ENCODE results near the gene PRDM16. TPM values are rescaled to one million over a fixed set of nuclear protein-coding genes. Genes with fewer than 3 reads are reported as not detected.

Gene PRDM16
- total and polyA plus RNA-seq, 2 of the 13 experiments (the other 11 are each of a cell fraction or from before 2014, with no cell fraction given) = 0.15 to 0.81 TPM

DNA sequence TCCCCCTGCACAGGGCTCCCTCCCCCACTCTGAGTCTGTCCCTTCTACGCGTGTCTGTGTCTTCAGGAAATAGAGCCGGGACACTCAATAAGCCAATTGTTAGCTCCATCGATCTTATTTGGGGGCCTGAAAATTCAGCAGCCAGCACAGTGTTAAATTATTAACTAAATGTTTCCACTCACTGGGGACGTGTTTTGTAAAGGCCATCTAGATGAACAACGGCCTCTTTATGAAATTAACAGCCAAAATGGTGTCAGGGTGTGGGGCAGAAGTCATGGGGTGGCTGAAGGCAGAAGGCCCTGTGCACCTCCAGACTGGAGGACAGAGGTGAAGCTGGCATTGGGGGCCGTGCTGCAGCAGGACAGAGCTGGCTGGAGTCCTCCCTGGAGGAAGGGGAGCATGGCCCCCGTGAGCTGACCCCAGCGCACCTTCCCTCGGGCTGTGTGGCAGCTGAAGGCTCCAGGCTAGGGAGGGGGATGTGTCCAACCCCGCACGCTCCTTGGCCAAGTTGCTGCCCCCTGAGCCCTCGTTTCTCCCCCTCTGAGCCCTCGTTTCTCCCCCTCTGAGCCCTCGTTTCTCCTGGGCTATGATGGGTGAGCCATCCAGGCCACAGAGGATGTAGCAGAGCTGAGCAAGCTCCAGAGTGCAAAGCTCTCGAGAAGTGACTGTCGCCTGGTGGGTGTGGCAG lies 271.7 kb downstream of the PRDM16 start (continued):
- TF ChIP-seq, protein P1, sequence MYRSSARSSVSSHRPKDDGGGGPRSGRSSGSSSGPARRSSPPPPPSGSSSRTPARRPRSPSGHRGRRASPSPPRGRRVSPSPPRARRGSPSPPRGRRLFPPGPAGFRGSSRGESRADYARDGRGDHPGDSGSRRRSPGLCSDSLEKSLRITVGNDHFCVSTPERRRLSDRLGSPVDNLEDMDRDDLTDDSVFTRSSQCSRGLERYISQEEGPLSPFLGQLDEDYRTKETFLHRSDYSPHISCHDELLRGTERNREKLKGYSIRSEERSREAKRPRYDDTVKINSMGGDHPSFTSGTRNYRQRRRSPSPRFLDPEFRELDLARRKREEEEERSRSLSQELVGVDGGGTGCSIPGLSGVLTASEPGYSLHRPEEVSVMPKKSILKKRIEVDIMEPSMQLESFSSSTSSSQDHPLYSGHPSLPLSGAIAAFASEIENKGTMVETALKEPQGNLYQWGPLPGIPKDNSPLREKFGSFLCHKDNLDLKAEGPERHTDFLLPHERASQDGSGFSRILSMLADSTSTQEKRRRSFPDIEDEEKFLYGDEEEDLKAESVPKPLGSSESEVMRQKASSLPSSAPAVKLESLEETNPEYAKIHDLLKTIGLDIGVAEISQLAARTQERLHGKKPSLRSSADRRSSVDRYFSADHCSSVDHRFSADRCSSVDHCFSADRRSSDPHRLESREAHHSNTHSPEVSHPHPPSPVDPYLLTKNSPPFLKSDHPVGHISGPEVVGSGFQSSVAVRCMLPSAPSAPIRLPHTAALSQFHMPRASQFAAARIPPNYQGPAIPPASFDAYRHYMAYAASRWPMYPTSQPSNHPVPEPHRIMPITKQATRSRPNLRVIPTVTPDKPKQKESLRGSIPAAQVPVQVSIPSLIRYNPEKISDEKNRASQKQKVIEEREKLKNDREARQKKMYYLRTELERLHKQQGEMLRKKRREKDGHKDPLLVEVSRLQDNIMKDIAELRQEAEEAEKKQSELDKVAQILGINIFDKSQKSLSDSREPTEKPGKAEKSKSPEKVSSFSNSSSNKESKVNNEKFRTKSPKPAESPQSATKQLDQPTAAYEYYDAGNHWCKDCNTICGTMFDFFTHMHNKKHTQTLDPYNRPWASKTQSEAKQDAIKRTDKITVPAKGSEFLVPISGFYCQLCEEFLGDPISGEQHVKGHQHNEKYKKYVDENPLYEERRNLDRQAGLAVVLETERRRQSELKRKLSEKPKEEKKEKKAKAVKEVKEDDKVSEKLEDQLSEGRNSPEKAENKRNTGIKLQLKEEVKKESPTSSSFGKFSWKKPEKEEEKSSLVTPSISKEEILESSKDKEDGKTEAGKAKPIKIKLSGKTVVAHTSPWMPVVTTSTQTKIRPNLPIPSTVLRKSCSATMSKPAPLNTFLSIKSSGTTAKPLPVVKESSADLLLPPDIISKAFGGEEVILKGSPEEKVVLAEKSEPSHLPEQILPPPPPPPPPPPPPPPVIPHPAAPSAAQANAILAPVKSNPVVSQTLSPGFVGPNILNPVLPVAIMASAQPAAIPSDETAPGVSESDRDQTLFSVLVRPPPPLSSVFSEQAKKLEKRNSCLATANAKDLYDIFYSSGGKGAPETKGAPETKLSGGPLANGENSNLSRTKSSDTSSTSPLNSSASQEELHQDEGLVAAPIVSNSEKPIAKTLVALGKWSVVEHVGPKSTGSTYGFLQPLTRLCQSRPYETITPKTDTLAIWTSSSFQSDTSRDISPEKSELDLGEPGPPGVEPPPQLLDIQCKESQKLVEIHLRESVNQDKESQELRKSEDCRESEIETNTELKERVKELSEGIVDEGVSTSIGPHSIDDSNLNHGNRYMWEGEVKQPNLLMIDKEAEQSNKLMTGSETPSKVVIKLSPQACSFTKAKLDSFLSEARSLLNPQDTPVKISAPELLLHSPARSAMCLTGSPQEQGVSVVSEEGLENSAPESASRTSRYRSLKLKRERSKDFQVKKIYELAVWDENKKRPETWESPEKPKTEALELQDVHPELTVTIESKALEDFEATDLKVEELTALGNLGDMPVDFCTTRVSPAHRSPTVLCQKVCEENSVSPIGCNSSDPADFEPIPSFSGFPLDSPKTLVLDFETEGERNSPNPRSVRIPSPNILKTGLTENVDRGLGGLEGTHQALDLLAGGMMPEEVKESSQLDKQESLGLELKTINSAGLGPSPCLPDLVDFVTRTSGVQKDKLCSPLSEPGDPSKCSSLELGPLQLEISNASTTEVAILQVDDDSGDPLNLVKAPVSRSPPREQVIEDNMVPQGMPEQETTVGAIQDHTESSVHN (CRISPR knock-in tag; IDR thresholded peaks at IDR 0.05) = no peak
- TF ChIP-seq, protein P2, sequence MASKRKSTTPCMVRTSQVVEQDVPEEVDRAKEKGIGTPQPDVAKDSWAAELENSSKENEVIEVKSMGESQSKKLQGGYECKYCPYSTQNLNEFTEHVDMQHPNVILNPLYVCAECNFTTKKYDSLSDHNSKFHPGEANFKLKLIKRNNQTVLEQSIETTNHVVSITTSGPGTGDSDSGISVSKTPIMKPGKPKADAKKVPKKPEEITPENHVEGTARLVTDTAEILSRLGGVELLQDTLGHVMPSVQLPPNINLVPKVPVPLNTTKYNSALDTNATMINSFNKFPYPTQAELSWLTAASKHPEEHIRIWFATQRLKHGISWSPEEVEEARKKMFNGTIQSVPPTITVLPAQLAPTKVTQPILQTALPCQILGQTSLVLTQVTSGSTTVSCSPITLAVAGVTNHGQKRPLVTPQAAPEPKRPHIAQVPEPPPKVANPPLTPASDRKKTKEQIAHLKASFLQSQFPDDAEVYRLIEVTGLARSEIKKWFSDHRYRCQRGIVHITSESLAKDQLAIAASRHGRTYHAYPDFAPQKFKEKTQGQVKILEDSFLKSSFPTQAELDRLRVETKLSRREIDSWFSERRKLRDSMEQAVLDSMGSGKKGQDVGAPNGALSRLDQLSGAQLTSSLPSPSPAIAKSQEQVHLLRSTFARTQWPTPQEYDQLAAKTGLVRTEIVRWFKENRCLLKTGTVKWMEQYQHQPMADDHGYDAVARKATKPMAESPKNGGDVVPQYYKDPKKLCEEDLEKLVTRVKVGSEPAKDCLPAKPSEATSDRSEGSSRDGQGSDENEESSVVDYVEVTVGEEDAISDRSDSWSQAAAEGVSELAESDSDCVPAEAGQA (IDR thresholded peaks at IDR 0.05; ENCODE audit: low read depth) = peak; percentile 38; the same call in 1 of the 2 replicates
- TF ChIP-seq, protein P2 (CRISPR knock-in tag; IDR thresholded peaks at IDR 0.05; ENCODE audit: borderline replicate concordance) = no peak; the same call in 1 of the 2 replicates
- TF ChIP-seq MXI1 (IDR thresholded peaks at IDR 0.05; ENCODE audit: borderline replicate concordance, low read depth, low read length) = no peak
- TF ChIP-seq, protein P3, sequence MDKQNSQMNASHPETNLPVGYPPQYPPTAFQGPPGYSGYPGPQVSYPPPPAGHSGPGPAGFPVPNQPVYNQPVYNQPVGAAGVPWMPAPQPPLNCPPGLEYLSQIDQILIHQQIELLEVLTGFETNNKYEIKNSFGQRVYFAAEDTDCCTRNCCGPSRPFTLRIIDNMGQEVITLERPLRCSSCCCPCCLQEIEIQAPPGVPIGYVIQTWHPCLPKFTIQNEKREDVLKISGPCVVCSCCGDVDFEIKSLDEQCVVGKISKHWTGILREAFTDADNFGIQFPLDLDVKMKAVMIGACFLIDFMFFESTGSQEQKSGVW (CRISPR knock-in tag; IDR thresholded peaks at IDR 0.05; ENCODE audit: borderline replicate concordance) = no peak
- no peak for TF ChIP-seq ZNF615 (CRISPR knock-in tag; IDR thresholded peaks at IDR 0.05; ENCODE audit: borderline replicate concordance)
- TF ChIP-seq SIN3A (IDR thresholded peaks at IDR 0.05; ENCODE audit: borderline replicate concordance, low read depth, low read length) = no peak
- TF ChIP-seq, protein P4, sequence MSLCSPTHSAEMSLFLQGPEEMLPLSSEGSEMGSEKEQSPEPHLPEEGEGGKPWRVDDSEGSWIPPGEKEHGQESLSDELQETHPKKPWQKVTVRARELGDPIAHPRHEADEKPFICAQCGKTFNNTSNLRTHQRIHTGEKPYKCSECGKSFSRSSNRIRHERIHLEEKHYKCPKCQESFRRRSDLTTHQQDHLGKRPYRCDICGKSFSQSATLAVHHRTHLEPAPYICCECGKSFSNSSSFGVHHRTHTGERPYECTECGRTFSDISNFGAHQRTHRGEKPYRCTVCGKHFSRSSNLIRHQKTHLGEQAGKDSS (CRISPR knock-in tag; IDR thresholded peaks at IDR 0.05; ENCODE audit: borderline replicate concordance, low read depth) = peak; percentile 28; the same call in 1 of the 2 replicates
- no peak for TF ChIP-seq GABPA (IDR thresholded peaks at IDR 0.05; ENCODE audit: low read depth, low read length)
- TF ChIP-seq GABPA (CRISPR knock-in tag; IDR thresholded peaks at IDR 0.05; ENCODE audit: low read depth) = no peak
- TF ChIP-seq ZNF263 (CRISPR knock-in tag; IDR thresholded peaks at IDR 0.05) = peak; percentile 100
- TF ChIP-seq, protein P5, sequence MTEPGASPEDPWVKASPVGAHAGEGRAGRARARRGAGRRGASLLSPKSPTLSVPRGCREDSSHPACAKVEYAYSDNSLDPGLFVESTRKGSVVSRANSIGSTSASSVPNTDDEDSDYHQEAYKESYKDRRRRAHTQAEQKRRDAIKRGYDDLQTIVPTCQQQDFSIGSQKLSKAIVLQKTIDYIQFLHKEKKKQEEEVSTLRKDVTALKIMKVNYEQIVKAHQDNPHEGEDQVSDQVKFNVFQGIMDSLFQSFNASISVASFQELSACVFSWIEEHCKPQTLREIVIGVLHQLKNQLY (CRISPR knock-in tag; IDR thresholded peaks at IDR 0.05) = peak; percentile 34; the same call in 1 of the 2 replicates
